Vagina (tissue), 2 donors: ENCODE data around the gene XIRP2.

Experiments
- POLR2A ChIP-seq, 2 donors: fragments of 450-650 bp; IDR thresholded peaks; one replicate each; pipeline ENCODE4 v1.6.1; 2017; ENCODE audit warnings: antibody characterized with exemption in 2 of 2, mild to moderate bottlenecking in 2 of 2, moderate library complexity in 2 of 2
- TF ChIP-seq, protein P1 (sequence below), 3 experiments: fragments of 450-650 bp in 2 of 3; fragments of 200-600 bp in 1 of 3; sonication (generic) in 1 of 3; IDR thresholded peaks; one replicate each; pipeline ENCODE4 v1.5.1; 2017 to 2019; ENCODE audit warnings: antibody characterized with exemption in 3 of 3, mild to moderate bottlenecking in 2 of 3, moderate library complexity in 2 of 3

GRCh38 chr2:167115541-167115940 is 227.3 kb downstream of the XIRP2 start:
- TF ChIP-seq, protein P1, sequence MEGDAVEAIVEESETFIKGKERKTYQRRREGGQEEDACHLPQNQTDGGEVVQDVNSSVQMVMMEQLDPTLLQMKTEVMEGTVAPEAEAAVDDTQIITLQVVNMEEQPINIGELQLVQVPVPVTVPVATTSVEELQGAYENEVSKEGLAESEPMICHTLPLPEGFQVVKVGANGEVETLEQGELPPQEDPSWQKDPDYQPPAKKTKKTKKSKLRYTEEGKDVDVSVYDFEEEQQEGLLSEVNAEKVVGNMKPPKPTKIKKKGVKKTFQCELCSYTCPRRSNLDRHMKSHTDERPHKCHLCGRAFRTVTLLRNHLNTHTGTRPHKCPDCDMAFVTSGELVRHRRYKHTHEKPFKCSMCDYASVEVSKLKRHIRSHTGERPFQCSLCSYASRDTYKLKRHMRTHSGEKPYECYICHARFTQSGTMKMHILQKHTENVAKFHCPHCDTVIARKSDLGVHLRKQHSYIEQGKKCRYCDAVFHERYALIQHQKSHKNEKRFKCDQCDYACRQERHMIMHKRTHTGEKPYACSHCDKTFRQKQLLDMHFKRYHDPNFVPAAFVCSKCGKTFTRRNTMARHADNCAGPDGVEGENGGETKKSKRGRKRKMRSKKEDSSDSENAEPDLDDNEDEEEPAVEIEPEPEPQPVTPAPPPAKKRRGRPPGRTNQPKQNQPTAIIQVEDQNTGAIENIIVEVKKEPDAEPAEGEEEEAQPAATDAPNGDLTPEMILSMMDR (IDR thresholded peaks at IDR 0.05): no peak
- TF ChIP-seq POLR2A (IDR thresholded peaks at IDR 0.05): no peak
